Omental fat pad (tissue), 4 donors: ENCODE data around the gene SH3GL1. TPM values are rescaled to one million over a fixed set of nuclear protein-coding genes. Genes with fewer than 3 reads are reported as not detected.

ENCODE experiments used
- ATAC-seq: fragments of 150-250 bp; one replicate; pipeline ENCODE4 v1.9.1; 2016; ENCODE audit warnings: mild to moderate bottlenecking, moderate library complexity; ENCODE audit not compliant: low FRiP score
- DNase-seq: peaks from one replicate; pipeline ENCODE4 v3.0.0-alpha.2; 2019; ENCODE audit warnings: low spot score
- total RNA-seq, 4 donors: library from RNA; depleted of rRNA; stranded (reverse); fragments of >200 nt; gene quantifications; one replicate each; pipeline ENCODE4 v1.1.0, GENCODE V29; 2016
- TF ChIP-seq, protein P1 (sequence below), 3 donors: fragments of 450-650 bp; IDR thresholded peaks; one replicate each; pipeline ENCODE4 v1.5.1; 2016 to 2017; ENCODE audit warnings: antibody characterized with exemption in 3 of 3, mild to moderate bottlenecking in 3 of 3, moderate library complexity in 2 of 3

The SH3GL1 gene
- total RNA-seq, 4 donors from 2014 or later = 38.0 to 54.9 (median 48.2) TPM

DNA sequence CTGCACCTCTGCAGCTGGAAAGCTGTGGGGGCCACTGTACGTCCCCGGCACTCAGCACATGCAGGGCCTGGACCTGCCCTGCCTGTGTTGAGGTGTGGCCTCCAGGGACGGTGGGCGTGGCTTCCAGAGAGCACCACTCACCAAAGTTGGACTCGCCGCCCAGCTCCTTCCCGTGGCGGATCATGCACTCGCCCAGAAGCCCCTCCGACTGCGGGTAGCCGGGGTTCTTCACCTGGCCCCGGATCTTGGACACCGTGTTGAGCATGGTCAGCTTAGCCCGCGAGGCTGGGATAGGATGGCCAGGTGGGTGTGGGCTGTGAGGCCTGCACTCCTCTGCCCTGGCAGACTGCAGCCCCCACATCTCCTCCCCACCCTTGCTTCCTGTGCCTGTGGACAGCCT lies 35.0 kb downstream of the SH3GL1 start:
- no peak for DNase-seq
- TF ChIP-seq, protein P1, sequence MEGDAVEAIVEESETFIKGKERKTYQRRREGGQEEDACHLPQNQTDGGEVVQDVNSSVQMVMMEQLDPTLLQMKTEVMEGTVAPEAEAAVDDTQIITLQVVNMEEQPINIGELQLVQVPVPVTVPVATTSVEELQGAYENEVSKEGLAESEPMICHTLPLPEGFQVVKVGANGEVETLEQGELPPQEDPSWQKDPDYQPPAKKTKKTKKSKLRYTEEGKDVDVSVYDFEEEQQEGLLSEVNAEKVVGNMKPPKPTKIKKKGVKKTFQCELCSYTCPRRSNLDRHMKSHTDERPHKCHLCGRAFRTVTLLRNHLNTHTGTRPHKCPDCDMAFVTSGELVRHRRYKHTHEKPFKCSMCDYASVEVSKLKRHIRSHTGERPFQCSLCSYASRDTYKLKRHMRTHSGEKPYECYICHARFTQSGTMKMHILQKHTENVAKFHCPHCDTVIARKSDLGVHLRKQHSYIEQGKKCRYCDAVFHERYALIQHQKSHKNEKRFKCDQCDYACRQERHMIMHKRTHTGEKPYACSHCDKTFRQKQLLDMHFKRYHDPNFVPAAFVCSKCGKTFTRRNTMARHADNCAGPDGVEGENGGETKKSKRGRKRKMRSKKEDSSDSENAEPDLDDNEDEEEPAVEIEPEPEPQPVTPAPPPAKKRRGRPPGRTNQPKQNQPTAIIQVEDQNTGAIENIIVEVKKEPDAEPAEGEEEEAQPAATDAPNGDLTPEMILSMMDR (IDR thresholded peaks at IDR 0.05) = no peak
- ATAC-seq = no peak

DNA sequence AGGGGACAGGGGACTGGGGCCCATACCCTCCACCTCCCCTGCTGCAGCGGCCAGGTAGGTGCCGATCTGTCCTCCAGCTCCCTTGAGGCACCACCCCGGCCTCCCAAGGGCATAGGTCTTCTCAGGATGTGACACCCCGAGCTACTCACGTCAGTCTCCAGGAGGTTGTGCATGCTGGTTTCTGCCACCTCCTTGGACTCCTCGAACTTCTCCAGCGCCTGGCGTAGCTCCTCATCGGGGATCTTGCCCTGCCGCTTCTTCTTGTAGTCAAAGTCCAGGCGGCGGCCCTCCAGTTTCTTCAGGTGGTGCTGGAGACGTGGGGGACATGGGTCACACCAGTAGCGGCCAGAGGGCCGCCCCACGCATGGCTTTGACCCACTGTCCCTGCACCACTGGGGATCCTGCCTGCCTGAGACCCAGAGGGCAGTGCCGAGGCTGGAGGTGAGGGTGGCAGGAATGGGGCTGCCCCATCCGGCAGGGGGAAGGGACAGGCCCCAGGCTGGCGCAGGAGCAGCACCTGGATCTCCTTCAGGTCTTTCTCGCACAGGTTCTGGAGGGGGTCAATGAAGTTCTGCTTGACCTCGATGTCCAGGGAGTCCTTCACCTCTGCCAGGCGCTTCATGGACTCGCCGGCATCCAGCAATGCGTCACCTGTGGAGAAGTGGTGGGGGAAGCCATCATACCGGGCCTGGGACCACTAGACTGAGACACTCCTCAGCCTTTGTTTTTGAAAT lies 36.6 kb downstream of the SH3GL1 start:
- ATAC-seq (no peak), DNase-seq (no peak)
- TF ChIP-seq, protein P1 (IDR thresholded peaks at IDR 0.05) = no peak

DNA sequence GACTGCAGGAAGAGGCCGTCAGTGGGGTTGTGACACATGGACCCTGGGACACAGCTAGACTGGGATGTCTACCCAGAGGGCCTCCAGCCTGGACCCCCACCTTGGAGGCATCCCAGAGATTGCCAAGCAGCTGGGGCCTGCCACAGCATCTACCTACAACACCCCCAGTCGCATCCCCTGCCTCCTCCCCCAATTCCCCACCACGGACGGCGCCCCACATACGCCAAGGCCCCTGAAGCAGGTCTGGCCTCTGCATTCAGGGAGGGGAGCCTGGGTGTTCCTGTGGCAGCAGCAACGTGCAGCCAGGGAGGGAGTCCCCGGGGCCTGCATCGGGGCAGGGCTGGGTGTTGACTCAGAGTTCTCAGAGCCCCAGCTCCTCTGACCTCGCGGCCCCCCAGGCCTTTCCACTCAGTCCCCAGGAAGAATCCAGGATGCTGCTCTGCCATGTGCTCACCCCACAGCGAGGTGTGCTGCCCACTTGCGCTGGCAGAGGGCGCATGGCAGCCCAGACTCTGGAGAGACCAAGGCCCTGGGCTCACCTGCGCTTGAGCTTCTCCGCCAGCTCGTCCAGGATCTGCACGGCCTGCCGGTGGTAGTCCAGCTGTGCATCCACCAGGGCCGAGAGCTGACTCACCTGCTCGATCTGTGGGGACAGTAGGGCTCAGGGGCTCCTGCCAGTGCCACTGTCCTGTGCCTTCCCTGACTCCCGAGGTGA lies 37.4 kb downstream of the SH3GL1 start:
- ATAC-seq (no peak), DNase-seq (no peak)
- TF ChIP-seq, protein P1 (IDR thresholded peaks at IDR 0.05) = no peak

DNA sequence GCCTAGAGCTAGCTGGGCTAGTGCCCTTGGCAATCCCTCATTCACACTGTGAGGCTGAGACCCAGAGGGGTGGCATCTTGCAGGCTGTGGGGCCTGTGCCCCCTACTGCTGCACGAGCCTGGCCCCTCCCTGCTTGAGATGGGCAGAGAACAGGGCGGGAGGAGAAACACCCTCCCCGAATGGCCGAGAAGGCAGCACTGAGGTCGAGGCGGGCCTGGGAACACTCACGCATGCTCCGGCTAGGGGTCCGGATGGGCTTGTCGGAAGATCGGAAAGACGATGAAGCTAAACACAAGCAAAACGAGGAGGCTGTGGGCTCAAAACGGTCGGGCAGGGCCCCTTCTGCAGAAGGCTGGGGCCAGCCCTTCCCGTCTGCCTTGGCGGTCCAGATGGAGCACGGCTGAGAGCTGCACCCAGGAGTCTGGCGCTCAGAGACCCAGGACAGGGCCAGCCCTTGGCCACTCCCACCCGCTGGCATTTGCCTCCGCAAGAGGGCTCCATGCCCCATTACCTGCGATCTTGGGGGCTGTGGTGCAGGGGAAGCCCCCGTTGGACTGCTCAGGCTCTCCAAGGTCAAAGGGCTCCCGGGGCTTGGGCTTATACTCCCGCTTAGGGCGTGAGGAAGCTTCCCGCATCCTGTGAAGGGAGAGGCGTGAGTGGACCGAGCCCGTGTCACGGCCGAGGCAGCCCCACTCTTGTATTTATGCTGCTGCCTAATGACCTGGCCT lies 38.1 kb downstream of the SH3GL1 start:
- no peak for ATAC-seq
- no peak for DNase-seq
- TF ChIP-seq, protein P1 (IDR thresholded peaks at IDR 0.05) = no peak

DNA sequence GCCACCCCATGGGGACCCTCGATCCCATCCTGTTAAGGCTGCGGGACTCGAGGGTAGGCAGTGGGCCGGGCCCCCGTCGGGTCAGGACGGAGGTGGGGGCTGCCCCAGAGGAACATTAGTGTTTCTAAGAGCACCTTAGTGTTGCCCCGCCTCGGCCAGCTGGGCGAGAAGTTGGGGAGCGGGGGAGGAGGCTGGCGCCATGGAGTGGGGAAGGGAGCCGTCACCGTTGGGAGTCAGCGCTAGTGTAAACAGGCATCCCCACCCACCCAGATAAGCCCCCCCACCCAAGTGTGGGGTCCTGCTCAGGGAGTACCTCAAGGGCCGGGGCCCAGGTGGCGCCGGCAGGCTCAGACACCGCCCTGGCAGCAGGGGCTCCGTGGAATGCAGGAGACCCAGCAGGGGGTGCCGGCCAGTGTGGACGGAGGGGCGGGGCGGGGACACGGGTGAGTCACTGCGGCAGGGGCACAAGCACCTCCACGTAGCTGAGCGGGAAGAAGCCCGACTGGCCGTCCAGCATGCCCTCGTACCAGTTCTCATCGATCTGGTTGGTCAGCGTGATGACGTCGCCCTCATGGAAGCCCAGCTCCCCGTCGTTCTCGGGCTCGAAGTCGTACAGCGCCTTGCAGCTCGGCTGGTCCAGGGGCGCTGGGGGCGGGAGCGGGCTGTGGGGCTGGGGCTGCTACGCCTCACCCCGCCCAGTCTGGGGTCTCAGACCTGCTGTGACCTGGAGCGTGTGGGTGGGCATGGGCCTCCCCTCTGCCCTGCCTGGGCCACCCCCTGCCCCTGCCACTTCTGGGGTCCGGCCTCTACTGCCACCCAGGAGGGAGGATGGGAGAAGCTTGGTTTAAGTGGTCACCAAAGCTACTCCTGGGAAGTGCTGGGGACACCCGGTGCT lies 38.9 kb downstream of the SH3GL1 start:
- DNase-seq (no peak), ATAC-seq (no peak)
- TF ChIP-seq, protein P1 (IDR thresholded peaks at IDR 0.05) = no peak

DNA sequence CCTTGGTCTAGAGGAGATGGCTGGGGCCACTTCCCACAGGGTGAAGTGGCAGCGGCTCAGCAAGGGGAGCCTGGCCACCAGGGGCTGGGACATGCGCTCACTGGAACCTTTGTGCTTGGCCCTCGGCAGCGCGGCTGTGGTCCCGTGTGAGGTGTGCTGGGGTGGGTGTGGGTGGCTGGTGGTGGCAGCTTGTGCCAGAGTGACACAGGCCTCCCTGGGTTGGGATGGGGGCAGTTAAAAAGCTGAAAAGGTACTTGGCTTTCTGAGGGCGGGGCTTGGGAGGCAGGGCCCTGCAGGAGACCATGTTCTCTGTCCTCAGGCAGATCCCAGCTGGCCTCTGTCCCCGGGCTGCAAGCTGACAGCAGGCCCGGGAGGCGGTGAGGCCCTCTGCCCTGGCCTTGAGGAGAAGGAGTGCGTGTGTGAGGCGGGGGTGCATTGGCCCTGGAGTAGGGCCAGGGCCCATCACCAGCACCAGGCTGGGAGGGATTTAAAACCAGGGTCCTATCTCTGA lies 39.7 kb downstream of the SH3GL1 start:
- no peak for ATAC-seq
- TF ChIP-seq, protein P1 (IDR thresholded peaks at IDR 0.05) = no peak
- DNase-seq = no peak
